ENCODE measurements around the gene OBSCN. TPM values are rescaled to one million over a fixed set of nuclear protein-coding genes. Genes with fewer than 3 reads are reported as not detected.

The OBSCN gene
- total and polyA plus RNA-seq, 2 donors (not counting 3 experiments of a cell fraction or from before 2014, with no cell fraction given), result 1.5 to 2.9 TPM

GRCh38 chr1:228297242-228297641 is 89.4 kb downstream of the OBSCN start:
- no peak for TF ChIP-seq POLR2A (IDR thresholded peaks at IDR 0.05; ENCODE audit: low read depth, low read length)
- TF ChIP-seq MYC (IDR thresholded peaks at IDR 0.05; ENCODE audit: low read depth, low read length), result no peak
- no peaks in the 10 kb centered on the region for H3K4me1 ChIP-seq (ENCODE audit: control insufficient read depth, extremely low read depth, insufficient read depth, low read length)
- CTCF ChIA-PET, result no interaction called here
- no peak overlapping the region for H3K4me3 ChIP-seq (replicated peaks in 1 of 3; ENCODE audit: insufficient read depth in 1 of 3, low read depth in 1 of 3, low read length in 3 of 3)
- H3K27me3 ChIP-seq (ENCODE audit: control insufficient read depth in 2 of 2, insufficient read depth in 2 of 2, low read length in 2 of 2), result no peaks in the 10 kb centered on the region
- H3K9me1 ChIP-seq (replicated peaks; ENCODE audit: control insufficient read depth, extremely low read depth, insufficient read depth, low read length), result no peaks in the 10 kb centered on the region
- DNase-seq (ENCODE audit: low read depth, low spot score) (no peak), FAIRE-seq (no peak)
- intact Hi-C loops (cut with micrococcal nuclease), result no loop called here
- POLR2A ChIA-PET, result no interaction called here
- no peaks in the 10 kb centered on the region for H3K79me2 ChIP-seq (ENCODE audit: control insufficient read depth, insufficient read depth, low read length)
- H3K9ac ChIP-seq (replicated peaks; ENCODE audit: extremely low read depth, insufficient read depth, low read length), result no peak overlapping the region
- BruUV-seq (replicated peaks), result no TSS peak
- no peaks in the 10 kb centered on the region for H4K20me1 ChIP-seq (replicated peaks; ENCODE audit: control insufficient read depth, extremely low read depth, insufficient read depth, low read length)
- H3K9me3 ChIP-seq (replicated peaks; ENCODE audit: control insufficient read depth, insufficient read depth, low read length), result no peaks in the 10 kb centered on the region
- no peak overlapping the region for H3K4me2 ChIP-seq (ENCODE audit: insufficient read depth, low read length)
- H3K27ac ChIP-seq (ENCODE audit: insufficient read depth, low read depth, low read length), result no peak overlapping the region
- no peaks in the 10 kb centered on the region for H3K36me3 ChIP-seq (ENCODE audit: control insufficient read depth in 2 of 2, extremely low read depth in 1 of 2, insufficient read depth in 2 of 2, low read length in 2 of 2)
- dilution Hi-C loops (cut with MboI; ENCODE audit: extremely low pct_ligation_motif_present, low sequenced_read_pairs), result no loop called here
- no peak overlapping the region for H2AFZ ChIP-seq (ENCODE audit: low read depth, low read length)

- BruUV-seq (replicated peaks), result no TSS peak
- no peak for FAIRE-seq
- dilution Hi-C loops (cut with MboI; ENCODE audit: extremely low pct_ligation_motif_present, low sequenced_read_pairs), result no loop called here
Observed at GRCh38 chr1:228297822-228298221, 90.0 kb downstream of the OBSCN start.

More at GRCh38 chr1:228297822-228298221, 90.0 kb downstream of the OBSCN start:
- H3K79me2 ChIP-seq (ENCODE audit: control insufficient read depth, insufficient read depth, low read length), result no peaks in the 10 kb centered on the region
- intact Hi-C loops (cut with micrococcal nuclease), result no loop called here
- H3K36me3 ChIP-seq (ENCODE audit: control insufficient read depth in 2 of 2, extremely low read depth in 1 of 2, insufficient read depth in 2 of 2, low read length in 2 of 2), result no peaks in the 10 kb centered on the region
- H3K4me1 ChIP-seq (ENCODE audit: control insufficient read depth, extremely low read depth, insufficient read depth, low read length), result no peaks in the 10 kb centered on the region
- H3K27me3 ChIP-seq (ENCODE audit: control insufficient read depth in 2 of 2, insufficient read depth in 2 of 2, low read length in 2 of 2), result no peaks in the 10 kb centered on the region
- no peaks in the 10 kb centered on the region for H3K9me1 ChIP-seq (replicated peaks; ENCODE audit: control insufficient read depth, extremely low read depth, insufficient read depth, low read length)
- no peak for DNase-seq (ENCODE audit: low read depth, low spot score)
- ChIA-PET POLR2A (no interaction called here), CTCF (no interaction called here)
- no peak overlapping the region for H3K27ac ChIP-seq (ENCODE audit: insufficient read depth, low read depth, low read length)
- H3K9me3 ChIP-seq (replicated peaks; ENCODE audit: control insufficient read depth, insufficient read depth, low read length), result peaks cover 3% of the 10 kb centered on the region
- H2AFZ ChIP-seq (ENCODE audit: low read depth, low read length), result no peak overlapping the region
- H3K4me2 ChIP-seq (ENCODE audit: insufficient read depth, low read length), result no peak overlapping the region
- no peak overlapping the region for H3K9ac ChIP-seq (replicated peaks; ENCODE audit: extremely low read depth, insufficient read depth, low read length)
- H3K4me3 ChIP-seq (replicated peaks in 1 of 3; ENCODE audit: insufficient read depth in 1 of 3, low read depth in 1 of 3, low read length in 3 of 3), result no peak overlapping the region
- no peaks in the 10 kb centered on the region for H4K20me1 ChIP-seq (replicated peaks; ENCODE audit: control insufficient read depth, extremely low read depth, insufficient read depth, low read length)
- no peak for TF ChIP-seq CTCF (IDR thresholded peaks at IDR 0.05; ENCODE audit: extremely low read depth in 1 of 2, insufficient read depth in 1 of 2, low read depth in 1 of 2, low read length in 2 of 2)
- no peak for TF ChIP-seq MAX (IDR thresholded peaks at IDR 0.05; ENCODE audit: insufficient read depth, insufficient read length)
- TF ChIP-seq FOS (IDR thresholded peaks at IDR 0.05; ENCODE audit: borderline replicate concordance, insufficient read depth, low read length), result no peak
- TF ChIP-seq POLR2AphosphoS5 (IDR thresholded peaks at IDR 0.05; ENCODE audit: insufficient read depth, low read depth, low read length), result no peak
- no peak for TF ChIP-seq MYC (IDR thresholded peaks at IDR 0.05; ENCODE audit: low read depth, low read length)
- TF ChIP-seq GATA2 (IDR thresholded peaks at IDR 0.05; ENCODE audit: insufficient read depth, insufficient read length, low read depth, low read length), result no peak
- TF ChIP-seq POLR2A (IDR thresholded peaks at IDR 0.05; ENCODE audit: low read depth, low read length), result no peak
- no peak for TF ChIP-seq EZH2 (IDR thresholded peaks at IDR 0.05; ENCODE audit: borderline replicate concordance, low read depth, low read length, severe bottlenecking)
- no peak for TF ChIP-seq JUN (IDR thresholded peaks at IDR 0.05; ENCODE audit: borderline replicate concordance, insufficient read depth, insufficient read length, low read depth)
